GM12801 (cell line): ENCODE data around the gene PLPPR1.

Source experiments
- CTCF ChIP-seq: IDR thresholded peaks from one replicate; pipeline ENCODE4 v1.5.1; 2011; ENCODE audit warnings: control low read depth; ENCODE audit not compliant: insufficient read length; ENCODE audit errors: extremely low read depth

PLPPR1 gene

DNA sequence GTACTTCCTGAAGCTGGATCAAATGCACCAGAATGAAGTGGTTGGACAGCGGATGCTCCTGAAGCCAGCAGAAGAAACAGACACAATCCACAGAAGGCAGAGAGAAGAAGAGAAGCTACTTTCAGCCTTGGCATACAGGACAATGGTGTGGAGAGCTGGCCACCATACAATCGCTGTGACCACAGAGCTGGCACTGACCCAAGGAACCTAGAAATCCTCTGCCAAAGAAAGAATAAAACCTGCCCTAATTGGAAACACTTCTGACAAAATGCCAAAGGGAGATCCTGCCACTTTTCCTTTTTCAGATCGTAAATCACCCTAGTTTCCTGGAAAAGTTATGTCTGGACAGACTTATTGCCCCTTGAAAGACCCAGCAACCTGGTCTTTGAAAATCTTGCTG is 278.5 kb downstream of the PLPPR1 start:
- no peak for TF ChIP-seq CTCF

GRCh38 chr9:101307524-101308213 is 279.1 kb downstream of the PLPPR1 start:
- TF ChIP-seq CTCF = no peak

- TF ChIP-seq CTCF = no peak
These were observed 280.6 kb downstream of the PLPPR1 start for GRCh38 chr9:101309139-101309538.

GRCh38 chr9:101311191-101311590 is 282.7 kb downstream of the PLPPR1 start:
- TF ChIP-seq CTCF = no peak

DNA sequence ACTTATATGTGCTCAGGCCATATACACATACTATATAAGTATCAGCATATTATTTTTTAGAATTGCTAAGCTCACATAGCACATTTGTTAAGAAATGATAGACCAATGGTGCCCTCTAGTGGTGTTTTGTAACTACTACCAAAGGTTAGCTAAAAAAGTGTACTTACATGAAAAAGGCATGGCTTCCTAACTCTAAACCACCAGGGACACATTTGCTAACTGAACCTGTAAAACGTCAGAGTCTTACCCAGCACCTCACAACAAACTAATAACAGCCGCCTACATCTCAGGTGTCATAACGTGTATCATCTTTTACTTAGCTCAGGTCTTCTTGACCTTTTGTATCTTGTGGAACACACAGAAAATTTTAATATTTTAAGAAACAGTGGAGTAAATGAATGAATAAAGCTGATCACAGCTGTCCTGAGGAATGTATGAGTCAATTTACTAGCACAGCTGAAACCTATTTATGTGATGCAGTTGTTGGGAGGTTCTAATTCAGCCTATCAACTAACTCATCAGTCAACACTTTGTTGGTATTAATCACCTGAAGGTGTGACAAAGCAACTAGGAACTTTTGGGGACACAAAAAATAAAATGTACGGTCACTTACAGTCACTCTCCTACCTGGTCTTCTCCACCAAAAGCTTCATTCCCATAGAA is 283.4 kb downstream of the PLPPR1 start:
- no peak for TF ChIP-seq CTCF

DNA sequence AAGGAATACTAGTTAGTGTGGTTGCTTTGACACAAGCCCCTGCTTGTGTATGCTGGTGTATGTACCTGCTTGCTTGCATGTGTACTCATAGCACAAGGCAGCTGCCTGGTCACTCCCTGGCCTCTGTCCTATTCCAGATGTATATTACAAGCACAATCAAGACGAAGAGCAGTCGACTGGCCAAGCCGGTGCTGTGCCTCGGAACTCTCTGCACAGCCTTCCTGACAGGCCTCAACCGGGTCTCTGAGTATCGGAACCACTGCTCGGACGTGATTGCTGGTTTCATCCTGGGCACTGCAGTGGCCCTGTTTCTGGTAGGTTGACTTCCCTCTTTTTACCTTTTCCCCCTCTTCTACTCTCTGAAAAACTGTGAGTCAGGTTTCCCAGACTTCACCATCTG is 284.1 kb downstream of the PLPPR1 start:
- TF ChIP-seq CTCF = no peak

DNA sequence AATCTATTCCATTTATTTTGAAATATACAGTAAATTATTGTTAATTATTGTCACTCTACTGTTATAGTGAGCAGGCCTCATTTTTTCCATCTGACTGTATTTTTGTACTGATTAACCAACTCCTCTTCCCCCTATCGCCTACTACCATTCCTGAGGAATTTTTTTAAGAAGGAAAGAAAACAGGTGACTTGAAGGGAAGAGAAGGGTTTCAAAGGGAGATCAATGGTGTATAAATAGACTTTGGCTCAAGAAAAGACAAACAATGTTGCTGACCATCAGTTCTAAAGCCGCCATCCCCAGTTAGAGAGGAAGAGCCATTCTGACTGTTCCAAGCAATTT is 286.6 kb downstream of the PLPPR1 start:
- TF ChIP-seq CTCF = no peak

DNA sequence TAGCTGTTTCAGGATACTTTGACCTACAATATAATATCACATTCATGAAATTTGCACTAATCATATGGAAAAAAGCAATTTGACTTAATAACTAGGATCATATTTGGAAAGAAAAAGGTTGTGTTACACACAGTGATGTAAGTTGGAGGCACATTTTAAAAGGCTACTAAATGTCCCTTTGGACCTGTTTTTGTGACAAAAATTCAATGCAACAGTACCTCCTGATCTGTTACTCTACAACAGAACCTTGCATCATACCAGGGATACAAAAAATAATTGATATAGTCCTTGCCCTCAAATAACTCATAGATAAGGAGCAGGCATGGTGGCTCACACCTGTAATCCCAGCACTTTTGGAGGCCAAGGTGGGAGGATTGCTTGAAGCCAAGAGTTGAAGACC is 289.2 kb downstream of the PLPPR1 start:
- TF ChIP-seq CTCF = no peak
